Liver (tissue), 9 donors: ENCODE data around the gene LILRA5. TPM values are rescaled to one million over a fixed set of nuclear protein-coding genes. Genes with fewer than 3 reads are reported as not detected.
"Not testable (repeated sequence)": the region's sequence is repeated elsewhere in the genome, so short reads cannot be mapped to it uniquely, and the experiment has no call there.

Experiments used
- DNase-seq: peaks from one replicate; pipeline ENCODE4 v3.0.0-alpha.2; 2017; ENCODE audit warnings: low spot score
- H3K27ac ChIP-seq, 2 donors: one replicate each; pipeline ENCODE4 v1.7.0; 2013; ENCODE audit warnings: inconsistent platforms in 2 of 2, low read length in 2 of 2, control low read depth in 1 of 2, low read depth in 1 of 2, mild to moderate bottlenecking in 1 of 2
- H3K27me3 ChIP-seq, 4 donors: one replicate each; pipeline versions ENCODE4 v1.6.1 to v1.7.0; 2013; ENCODE audit warnings: low read length in 3 of 4, inconsistent platforms in 1 of 4, mild to moderate bottlenecking in 1 of 4, moderate library complexity in 1 of 4; ENCODE audit not compliant: control insufficient read depth in 4 of 4, insufficient read depth in 4 of 4
- H3K36me3 ChIP-seq, 4 donors: one replicate each; pipeline versions ENCODE4 v1.6.1 to v1.7.0; 2013; ENCODE audit warnings: low read length in 3 of 4, mild to moderate bottlenecking in 3 of 4, low read depth in 1 of 4, moderate library complexity in 1 of 4; ENCODE audit not compliant: control insufficient read depth in 4 of 4, insufficient read depth in 3 of 4
- H3K4me1 ChIP-seq, 4 donors: one replicate each; pipeline versions ENCODE4 v1.6.1 to v1.7.0; 2013; ENCODE audit warnings: low read length in 3 of 4, mild to moderate bottlenecking in 3 of 4, moderate library complexity in 1 of 4; ENCODE audit not compliant: control insufficient read depth in 4 of 4, insufficient read depth in 4 of 4
- H3K4me3 ChIP-seq, 3 donors: one replicate each; pipeline versions ENCODE4 v1.6.1 to v1.7.0; 2013; ENCODE audit warnings: low read length in 3 of 3, control low read depth in 1 of 3, low read depth in 1 of 3, mild to moderate bottlenecking in 1 of 3
- H3K9ac ChIP-seq, 2 donors: one replicate each; pipeline ENCODE4 v1.7.0; 2013; ENCODE audit warnings: low read length in 2 of 2, mild to moderate bottlenecking in 2 of 2, moderate library complexity in 2 of 2, control low read depth in 1 of 2, low read depth in 1 of 2
- H3K9me3 ChIP-seq, 4 donors: one replicate each; pipeline versions ENCODE4 v1.6.1 to v1.7.0; 2013; ENCODE audit warnings: low read length in 3 of 4; ENCODE audit not compliant: control insufficient read depth in 4 of 4
- ATF3 ChIP-seq: IDR thresholded peaks from 2 replicates; pipeline ENCODE4 v1.6.1; 2016; ENCODE audit warnings: antibody characterized with exemption
- FOXA1 ChIP-seq: IDR thresholded peaks from 2 replicates; pipeline ENCODE4 v1.6.1; 2016; ENCODE audit warnings: antibody characterized with exemption
- FOXA2 ChIP-seq: IDR thresholded peaks from 2 replicates; pipeline ENCODE4 v1.6.1; 2016; ENCODE audit warnings: antibody characterized with exemption
- HNF4A ChIP-seq, 2 donors: conservative IDR thresholded peaks; 2 replicates each; pipeline ENCODE4 v1.6.1; 2016; ENCODE audit warnings: antibody characterized with exemption in 2 of 2, mild to moderate bottlenecking in 2 of 2
- HNF4G ChIP-seq: IDR thresholded peaks from 2 replicates; pipeline ENCODE4 v1.6.1; 2016; ENCODE audit warnings: antibody characterized with exemption
- JUND ChIP-seq, 2 donors: IDR thresholded peaks; 2 replicates each; pipeline ENCODE4 v1.6.1; 2016; ENCODE audit warnings: antibody characterized with exemption in 2 of 2
- MAX ChIP-seq: IDR thresholded peaks from 2 replicates; pipeline ENCODE4 v1.6.1; 2016; ENCODE audit warnings: antibody characterized with exemption
- NR2F2 ChIP-seq: IDR thresholded peaks from 2 replicates; pipeline ENCODE4 v1.6.1; 2016; ENCODE audit warnings: antibody characterized with exemption
- RAD21 ChIP-seq, 2 donors: IDR thresholded peaks; 2 replicates each; pipeline ENCODE4 v1.6.1; 2016; ENCODE audit warnings: antibody characterized with exemption in 2 of 2, mild to moderate bottlenecking in 2 of 2
- RXRA ChIP-seq, 2 donors: IDR thresholded peaks; 2 replicates each; pipeline ENCODE4 v1.6.1; 2017 to 2018; ENCODE audit warnings: antibody characterized with exemption in 2 of 2, mild to moderate bottlenecking in 1 of 2
- SP1 ChIP-seq: IDR thresholded peaks from 2 replicates; pipeline ENCODE4 v1.6.1; 2018; ENCODE audit warnings: antibody characterized with exemption, mild to moderate bottlenecking
- TAF1 ChIP-seq: conservative IDR thresholded peaks from 2 replicates; pipeline ENCODE4 v1.6.1; 2016; ENCODE audit warnings: antibody characterized with exemption, mild to moderate bottlenecking
- YY1 ChIP-seq: IDR thresholded peaks from 2 replicates; pipeline ENCODE4 v1.6.1; 2016; ENCODE audit warnings: antibody characterized with exemption, mild to moderate bottlenecking
- WGBS: extraction: QIAGEN DNeasy Blood & Tissue Kit; methylation state at CpG from one replicate; pipeline ENCODE4 v1.1.7; 2013; 5-methylcytosine and 5-hydroxymethylcytosine counted together
- polyA plus RNA-seq, 2 donors: library from polyadenylated mRNA; stranded (reverse) in 1 of 2; unstranded in 1 of 2; fragments of 200-250 nt in 1 of 2; fragments of >200 nt in 1 of 2; fragmentation: Nextera tagmentation in 1 of 2; extraction: Ambion mirVana in 1 of 2; gene quantifications; one replicate each; pipeline versions ENCODE4 v1.2.1 to v1.2.3, GENCODE V29; 2013 to 2015
- total RNA-seq, 2 donors: library from RNA; depleted of rRNA; stranded (reverse); fragments of >200 nt; gene quantifications; one replicate each; pipeline ENCODE4 v1.2.3, GENCODE V29; 2014
- TF ChIP-seq, protein P1 (sequence below): fragments of 150-350 bp; IDR thresholded peaks from 2 replicates; pipeline ENCODE4 v1.5.1; 2017; ENCODE audit warnings: improper control_type of control experiment, low read depth, low read length; ENCODE audit not compliant: missing input control
- TF ChIP-seq, protein P2 (sequence below): IDR thresholded peaks from 2 replicates; pipeline ENCODE4 v1.6.1; 2016; ENCODE audit warnings: antibody characterized with exemption
- donor health status: healthy.
- donor health status: healthy.
- donor health status: healthy.
- donor health status: healthy.
- donor health status: healthy.

LILRA5 gene
- total and polyA plus RNA-seq, 4 donors: 0.58 to 8.7 (median 4.6) TPM

- 78% methylated on average over 14 of the region's 14 CpGs for WGBS
- Histone ChIP-seq H3K27ac (no peak overlapping the region), H3K4me3 (no peak overlapping the region), H3K4me1 (no peaks in the 10 kb centered on the region), H3K36me3 (no peaks in the 10 kb centered on the region), H3K9me3 (peaks cover 0 to 3% (median 0%) of the 10 kb centered on the region in 4 donors), H3K27me3 (peaks cover 0 to 4% (median 0%) of the 10 kb centered on the region in 4 donors), H3K9ac (no peak overlapping the region)
- TF ChIP-seq JUND (IDR thresholded peaks at IDR 0.05) (no peak), RXRA (IDR thresholded peaks at IDR 0.05) (no peak), HNF4G (no peak), FOXA1 (no peak), TAF1 (no peak), YY1 (no peak), FOXA2 (no peak), NR2F2 (no peak), SP1 (no peak), MAX (no peak), ATF3 (no peak)
- TF ChIP-seq, protein P1, sequence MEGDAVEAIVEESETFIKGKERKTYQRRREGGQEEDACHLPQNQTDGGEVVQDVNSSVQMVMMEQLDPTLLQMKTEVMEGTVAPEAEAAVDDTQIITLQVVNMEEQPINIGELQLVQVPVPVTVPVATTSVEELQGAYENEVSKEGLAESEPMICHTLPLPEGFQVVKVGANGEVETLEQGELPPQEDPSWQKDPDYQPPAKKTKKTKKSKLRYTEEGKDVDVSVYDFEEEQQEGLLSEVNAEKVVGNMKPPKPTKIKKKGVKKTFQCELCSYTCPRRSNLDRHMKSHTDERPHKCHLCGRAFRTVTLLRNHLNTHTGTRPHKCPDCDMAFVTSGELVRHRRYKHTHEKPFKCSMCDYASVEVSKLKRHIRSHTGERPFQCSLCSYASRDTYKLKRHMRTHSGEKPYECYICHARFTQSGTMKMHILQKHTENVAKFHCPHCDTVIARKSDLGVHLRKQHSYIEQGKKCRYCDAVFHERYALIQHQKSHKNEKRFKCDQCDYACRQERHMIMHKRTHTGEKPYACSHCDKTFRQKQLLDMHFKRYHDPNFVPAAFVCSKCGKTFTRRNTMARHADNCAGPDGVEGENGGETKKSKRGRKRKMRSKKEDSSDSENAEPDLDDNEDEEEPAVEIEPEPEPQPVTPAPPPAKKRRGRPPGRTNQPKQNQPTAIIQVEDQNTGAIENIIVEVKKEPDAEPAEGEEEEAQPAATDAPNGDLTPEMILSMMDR: no peak
- TF ChIP-seq, protein P2, sequence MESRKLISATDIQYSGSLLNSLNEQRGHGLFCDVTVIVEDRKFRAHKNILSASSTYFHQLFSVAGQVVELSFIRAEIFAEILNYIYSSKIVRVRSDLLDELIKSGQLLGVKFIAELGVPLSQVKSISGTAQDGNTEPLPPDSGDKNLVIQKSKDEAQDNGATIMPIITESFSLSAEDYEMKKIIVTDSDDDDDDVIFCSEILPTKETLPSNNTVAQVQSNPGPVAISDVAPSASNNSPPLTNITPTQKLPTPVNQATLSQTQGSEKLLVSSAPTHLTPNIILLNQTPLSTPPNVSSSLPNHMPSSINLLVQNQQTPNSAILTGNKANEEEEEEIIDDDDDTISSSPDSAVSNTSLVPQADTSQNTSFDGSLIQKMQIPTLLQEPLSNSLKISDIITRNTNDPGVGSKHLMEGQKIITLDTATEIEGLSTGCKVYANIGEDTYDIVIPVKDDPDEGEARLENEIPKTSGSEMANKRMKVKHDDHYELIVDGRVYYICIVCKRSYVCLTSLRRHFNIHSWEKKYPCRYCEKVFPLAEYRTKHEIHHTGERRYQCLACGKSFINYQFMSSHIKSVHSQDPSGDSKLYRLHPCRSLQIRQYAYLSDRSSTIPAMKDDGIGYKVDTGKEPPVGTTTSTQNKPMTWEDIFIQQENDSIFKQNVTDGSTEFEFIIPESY: no peak
- no peak for DNase-seq
These were observed 16.7 kb upstream of the LILRA5 start for GRCh38 chr19:54329476-54330165.

DNA sequence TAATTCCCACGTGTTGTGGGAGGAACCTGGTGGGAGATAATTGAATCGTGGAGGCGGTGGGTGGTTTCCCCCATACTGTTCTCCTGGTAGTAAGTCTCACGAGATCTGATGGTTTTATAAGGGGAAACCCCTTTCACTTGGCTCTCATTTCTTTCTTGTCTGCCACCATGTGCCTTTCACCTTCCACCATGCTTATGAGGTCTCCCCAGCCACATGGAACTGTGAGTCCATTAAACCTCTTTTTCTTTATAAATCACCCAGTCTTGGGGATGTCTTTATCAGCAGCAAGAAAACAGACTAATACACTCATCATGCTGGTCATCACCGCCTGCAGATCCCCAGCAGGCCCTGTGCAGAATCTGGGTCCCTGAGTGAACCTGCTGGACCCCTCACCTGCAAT, 15.8 kb upstream of the LILRA5 start:
- not testable (repeated sequence) for DNase-seq, H3K27me3 ChIP-seq
- 69% methylated on average over 5 of the region's 5 CpGs for WGBS

DNA sequence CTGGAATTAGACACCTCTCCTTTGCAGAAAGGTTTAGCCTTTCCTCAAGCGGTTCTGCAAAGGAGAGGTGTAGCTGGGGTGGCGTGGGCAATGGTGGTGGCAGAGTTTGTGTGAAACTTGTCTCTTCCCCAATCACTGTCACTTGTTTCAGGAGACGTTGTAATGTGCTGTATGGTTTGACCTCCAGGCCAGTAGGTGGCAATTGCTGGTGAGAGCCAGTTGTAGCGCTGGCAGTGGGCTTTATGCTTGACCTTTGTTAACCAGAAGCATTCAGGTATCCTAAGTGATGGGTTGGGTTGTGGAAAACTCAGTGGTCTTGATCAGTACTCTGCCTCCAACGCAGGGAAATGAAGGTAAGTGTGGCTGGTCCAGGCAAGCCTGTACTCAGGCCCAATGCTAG, 12.7 kb upstream of the LILRA5 start:
- WGBS: 72% methylated on average over 5 of the region's 5 CpGs
- DNase-seq: no peak

More for the DNA sequence above, 15.8 kb upstream of the LILRA5 start:
- H3K36me3 ChIP-seq, H3K9ac ChIP-seq, H3K9me3 ChIP-seq, H3K4me3 ChIP-seq, H3K27ac ChIP-seq, H3K4me1 ChIP-seq: not testable (repeated sequence)

More for the DNA sequence above, 12.7 kb upstream of the LILRA5 start:
- Histone ChIP-seq H3K9me3 (peaks cover 0 to 3% (median 0%) of the 10 kb centered on the region in 4 donors), H3K9ac (no peak overlapping the region), H3K4me1 (no peaks in the 10 kb centered on the region), H3K4me3 (no peak overlapping the region), H3K36me3 (no peaks in the 10 kb centered on the region), H3K27ac (no peak overlapping the region), H3K27me3 (peaks cover 0 to 4% (median 0%) of the 10 kb centered on the region in 4 donors)
- TF ChIP-seq JUND (IDR thresholded peaks at IDR 0.05): no peak
- no peak for TF ChIP-seq FOXA1
- TF ChIP-seq HNF4A (conservative IDR thresholded peaks at IDR 0.05): no peak
- no peak for TF ChIP-seq HNF4G
- no peak for TF ChIP-seq ATF3
- TF ChIP-seq SP1: no peak
- no peak for TF ChIP-seq RAD21 (IDR thresholded peaks at IDR 0.05)
